DND-41 (cell line): ENCODE results near the gene ABCA13.

Source experiments
- ATAC-seq: fragments of 200-7000 bp; cut with Tn5 transposase; 3 replicates; pipeline ENCODE4 v1.9.1; 2021; ENCODE audit warnings: low read depth; ENCODE audit not compliant: insufficient read depth
- DNase-seq: peaks from one replicate; pipeline ENCODE4 v3.0.0-alpha.2; 2020
- H2AFZ ChIP-seq: 2 replicates; pipeline ENCODE4 v1.6.0; 2012; ENCODE audit warnings: low read depth, low read length
- H3K27ac ChIP-seq: 2 replicates; pipeline ENCODE4 v1.5.1; 2012; ENCODE audit warnings: low read length, inconsistent platforms
- H3K27me3 ChIP-seq: fragments of 200-600 bp; sonication (generic); 2 replicates; pipeline ENCODE4 v1.6.0; 2012; ENCODE audit warnings: low read length, mild to moderate bottlenecking, inconsistent platforms; ENCODE audit not compliant: insufficient read depth, poor library complexity
- H3K36me3 ChIP-seq: 2 replicates; pipeline ENCODE4 v1.5.1; 2012; ENCODE audit warnings: low read length, inconsistent platforms; ENCODE audit not compliant: insufficient read depth
- H3K4me1 ChIP-seq: 2 replicates; pipeline ENCODE4 v1.5.1; 2012; ENCODE audit warnings: mild to moderate bottlenecking, low read length; ENCODE audit not compliant: insufficient read depth
- H3K4me2 ChIP-seq: 2 replicates; pipeline ENCODE4 v1.6.0; 2012; ENCODE audit warnings: mild to moderate bottlenecking, moderate library complexity, low read length, inconsistent platforms; ENCODE audit not compliant: insufficient read depth
- H3K4me3 ChIP-seq, 2 experiments: fragments of 200-600 bp in 1 of 2; shearing (Covaris generic) in 1 of 2; 2 replicates each; pipeline ENCODE4 v1.5.1; 2012 to 2016; ENCODE audit warnings: inconsistent platforms in 2 of 2, low read length in 2 of 2, mild to moderate bottlenecking in 2 of 2, low read depth in 1 of 2, moderate library complexity in 1 of 2
- H3K79me2 ChIP-seq: 2 replicates; pipeline ENCODE4 v1.6.0; 2012; ENCODE audit warnings: low read length, inconsistent platforms; ENCODE audit not compliant: insufficient read depth
- H3K9ac ChIP-seq: 2 replicates; pipeline ENCODE4 v1.6.0; 2012; ENCODE audit warnings: low read depth, mild to moderate bottlenecking, inconsistent platforms, low read length, moderate library complexity
- H3K9me3 ChIP-seq: 2 replicates; pipeline ENCODE4 v1.5.1; 2012; ENCODE audit warnings: low read length, moderate library complexity, mild to moderate bottlenecking, inconsistent platforms; ENCODE audit not compliant: insufficient read depth, severe bottlenecking
- H4K20me1 ChIP-seq: 2 replicates; pipeline ENCODE4 v1.6.0; 2012; ENCODE audit warnings: low read length; ENCODE audit not compliant: insufficient read depth
- CTCF ChIP-seq: IDR thresholded peaks from 2 replicates; pipeline ENCODE4 v1.5.1; 2012; ENCODE audit warnings: borderline replicate concordance, low read length, moderate library complexity, mild to moderate bottlenecking; ENCODE audit not compliant: poor library complexity, severe bottlenecking; ENCODE audit errors: extremely low read depth
- EZH2 ChIP-seq: IDR thresholded peaks from 3 replicates; pipeline ENCODE4 v1.6.1; 2012; ENCODE audit warnings: borderline replicate concordance, low read depth, mild to moderate bottlenecking, moderate library complexity, low read length, inconsistent platforms; ENCODE audit not compliant: severe bottlenecking

Gene ABCA13

DNA sequence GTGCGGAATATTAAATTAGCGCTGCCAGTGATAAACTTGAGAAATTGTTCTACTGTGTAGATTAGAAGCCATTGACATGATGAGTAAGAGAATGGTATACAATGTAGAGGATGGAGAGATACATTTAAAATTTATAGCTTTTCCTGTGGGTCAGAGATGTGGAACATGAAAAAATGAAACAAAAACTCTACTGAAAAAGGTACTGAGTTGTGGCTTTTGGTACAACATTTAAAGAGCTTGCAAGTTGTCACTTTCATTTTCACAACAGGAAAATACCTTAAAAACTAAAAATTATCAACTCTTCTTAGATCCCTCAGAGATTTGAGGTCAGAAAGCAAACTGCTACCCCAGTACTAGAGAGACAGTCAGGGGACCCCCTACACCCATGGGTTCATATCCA lies 404.3 kb downstream of the ABCA13 start:
- DNase-seq (no peak), ATAC-seq (no peak)
- TF ChIP-seq EZH2: no peak
- no peak for TF ChIP-seq CTCF
- Histone ChIP-seq H3K27ac (no peak overlapping the region), H2AFZ (no peak overlapping the region), H3K4me2 (no peak overlapping the region), H3K9me3 (no peaks in the 10 kb centered on the region), H3K4me1 (no peaks in the 10 kb centered on the region), H3K4me3 (no peak overlapping the region), H3K79me2 (no peaks in the 10 kb centered on the region), H3K9ac (no peak overlapping the region), H3K36me3 (no peaks in the 10 kb centered on the region), H4K20me1 (no peaks in the 10 kb centered on the region), H3K27me3 (no peaks in the 10 kb centered on the region)

GRCh38 chr7:48587475-48587874 lies 416.2 kb downstream of the ABCA13 start:
- Histone ChIP-seq H4K20me1 (no peaks in the 10 kb centered on the region), H3K4me1 (no peaks in the 10 kb centered on the region), H3K9me3 (no peaks in the 10 kb centered on the region), H2AFZ (no peak overlapping the region), H3K27me3 (no peaks in the 10 kb centered on the region), H3K27ac (no peak overlapping the region), H3K79me2 (no peaks in the 10 kb centered on the region), H3K4me2 (no peak overlapping the region), H3K9ac (no peak overlapping the region), H3K36me3 (no peaks in the 10 kb centered on the region), H3K4me3 (no peak overlapping the region)
- no peak for DNase-seq
- ATAC-seq: no peak
- TF ChIP-seq CTCF: no peak
- no peak for TF ChIP-seq EZH2

GRCh38 chr7:48594349-48594748 lies 423.1 kb downstream of the ABCA13 start:
- H3K4me3 ChIP-seq: no peak overlapping the region
- no peak for TF ChIP-seq CTCF
- no peaks in the 10 kb centered on the region for H4K20me1 ChIP-seq
- no peaks in the 10 kb centered on the region for H3K79me2 ChIP-seq
- H3K9ac ChIP-seq: no peak overlapping the region
- no peaks in the 10 kb centered on the region for H3K4me1 ChIP-seq
- H2AFZ ChIP-seq: no peak overlapping the region
- no peak for ATAC-seq
- no peaks in the 10 kb centered on the region for H3K27me3 ChIP-seq
- no peaks in the 10 kb centered on the region for H3K36me3 ChIP-seq
- no peaks in the 10 kb centered on the region for H3K9me3 ChIP-seq
- H3K27ac ChIP-seq: no peak overlapping the region
- no peak for DNase-seq
- no peak overlapping the region for H3K4me2 ChIP-seq

DNA sequence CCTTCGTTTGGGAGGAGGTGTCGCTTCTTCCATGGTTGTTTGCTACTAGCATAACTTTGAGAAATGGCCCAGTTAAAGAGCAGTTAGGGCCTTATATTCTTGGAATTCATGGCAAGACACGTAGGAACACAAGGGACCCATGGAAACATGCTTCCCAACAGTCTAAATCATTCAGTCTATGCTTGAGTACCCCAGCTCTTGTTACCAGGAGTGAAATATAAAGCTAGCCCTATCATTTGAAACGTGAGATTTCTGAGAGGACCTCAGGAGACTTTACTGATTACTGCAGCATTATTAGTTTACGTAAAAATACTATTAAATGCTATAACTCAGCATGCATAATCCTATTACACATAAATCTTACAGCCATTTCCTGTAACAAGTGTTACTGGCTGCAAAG lies 424.5 kb downstream of the ABCA13 start:
- Histone ChIP-seq H3K79me2 (no peaks in the 10 kb centered on the region), H2AFZ (no peak overlapping the region), H3K27ac (no peak overlapping the region), H3K4me2 (no peak overlapping the region), H3K4me3 (no peak overlapping the region), H3K36me3 (no peaks in the 10 kb centered on the region), H3K4me1 (no peaks in the 10 kb centered on the region), H3K9me3 (no peaks in the 10 kb centered on the region), H3K9ac (no peak overlapping the region), H4K20me1 (no peaks in the 10 kb centered on the region), H3K27me3 (no peaks in the 10 kb centered on the region)
- TF ChIP-seq EZH2 (no peak), CTCF (no peak)
- DNase-seq: no peak
- no peak for ATAC-seq
